H1 (cell line): ENCODE measurements around the gene CTNND2.

Experiments used
- CTCF ChIP-seq, 3 experiments: IDR thresholded peaks; 1 replicate in 2 of 3; 2 replicates in 1 of 3; pipeline versions ENCODE4 v1.5.1 to v1.6.1; 2011; ENCODE audit warnings: low read length in 3 of 3, mild to moderate bottlenecking in 3 of 3, inconsistent platforms in 2 of 3, low read depth in 1 of 3, moderate library complexity in 1 of 3; ENCODE audit not compliant: insufficient read depth in 1 of 3; ENCODE audit errors: control extremely low read depth in 1 of 3
- EP300 ChIP-seq, 2 experiments: IDR thresholded peaks; 1 replicate in 1 of 2; 2 replicates in 1 of 2; pipeline ENCODE4 v1.6.1; 2011 to 2012; ENCODE audit warnings: low read depth in 2 of 2, low read length in 2 of 2, mild to moderate bottlenecking in 2 of 2, borderline replicate concordance in 1 of 2, inconsistent platforms in 1 of 2, moderate library complexity in 1 of 2
- EZH2 ChIP-seq: fragments of 200-600 bp; sonication (generic); IDR thresholded peaks from 2 replicates; pipeline ENCODE4 v1.7.1; 2012; ENCODE audit warnings: low read depth, mild to moderate bottlenecking, moderate library complexity, low read length, inconsistent platforms; ENCODE audit not compliant: severe bottlenecking
- NRF1 ChIP-seq: IDR thresholded peaks from 2 replicates; pipeline ENCODE4 v1.6.1; 2011; ENCODE audit warnings: mild to moderate bottlenecking, low read depth, low read length, improper control_type of control experiment
- POLR2AphosphoS5 ChIP-seq: IDR thresholded peaks from 2 replicates; pipeline ENCODE4 v1.6.1; 2011; ENCODE audit warnings: low read depth, low read length
- RFX5 ChIP-seq: IDR thresholded peaks from 2 replicates; pipeline ENCODE4 v1.6.1; 2011; ENCODE audit warnings: low read depth, low read length, improper control_type of control experiment, borderline replicate concordance
- SUZ12 ChIP-seq: fragments of 200-600 bp; sonication (generic); IDR thresholded peaks from 2 replicates; pipeline ENCODE4 v1.6.1; 2012; ENCODE audit warnings: mild to moderate bottlenecking, inconsistent platforms, low read length, moderate library complexity, mixed read lengths
- USF2 ChIP-seq: IDR thresholded peaks from 2 replicates; pipeline ENCODE4 v1.6.1; 2011; ENCODE audit warnings: low read length, improper control_type of control experiment
- ZNF274 ChIP-seq: IDR thresholded peaks from 2 replicates; pipeline ENCODE4 v1.7.0; 2012; ENCODE audit warnings: low read length, borderline replicate concordance; ENCODE audit errors: extremely low read depth

- no peak for TF ChIP-seq CTCF (IDR thresholded peaks at IDR 0.05; ENCODE audit: control extremely low read depth in 1 of 3, insufficient read depth in 1 of 3, low read depth in 1 of 3, low read length in 3 of 3)
- TF ChIP-seq EZH2, result no peak
- TF ChIP-seq EP300 (IDR thresholded peaks at IDR 0.05; ENCODE audit: borderline replicate concordance in 1 of 2, low read depth in 2 of 2, low read length in 2 of 2), result no peak
- TF ChIP-seq NRF1, result no peak
- no peak for TF ChIP-seq POLR2AphosphoS5
- TF ChIP-seq USF2, result no peak
- no peak for TF ChIP-seq ZNF274
- TF ChIP-seq SUZ12, result no peak
- TF ChIP-seq RFX5, result no peak
Measured at GRCh38 chr5:11040345-11040744, 863.9 kb downstream of the CTNND2 start.
